ENCODE results near the gene LGI2. TPM values are rescaled to one million over a fixed set of nuclear protein-coding genes. Genes with fewer than 3 reads are reported as not detected.

Gene LGI2
- total RNA-seq, 1 experiment from 2014 or later, result 1.4 TPM

- no peak overlapping the region for H4K91ac ChIP-seq (ENCODE audit: insufficient read length, low read depth, low read length)
- H2AFZ ChIP-seq (ENCODE audit: low read length), result no peak overlapping the region
- H4K20me1 ChIP-seq (ENCODE audit: control insufficient read depth, insufficient read depth, insufficient read length), result no peaks in the 10 kb centered on the region
- no peak overlapping the region for H2BK12ac ChIP-seq (ENCODE audit: insufficient read length, low read depth, low read length)
- no peak overlapping the region for H2BK120ac ChIP-seq (ENCODE audit: low read depth, low read length, poor library complexity, severe bottlenecking)
- no CpG with 5 or more reads among the region's 3 CpGs for WGBS (ENCODE audit: extremely low coverage, insufficient read length, low lambda C conversion rate)
- no peaks in the 10 kb centered on the region for H3K79me2 ChIP-seq (ENCODE audit: insufficient read depth, low read length)
- no peak overlapping the region for H4K8ac ChIP-seq (replicated peaks; ENCODE audit: insufficient read length, low read depth, low read length)
- H3T11ph ChIP-seq (ENCODE audit: low read length), result no peak overlapping the region
- no peak overlapping the region for H3K27ac ChIP-seq (ENCODE audit: insufficient read length, low read depth, low read length)
- H3K9me3 Mint-ChIP-seq, result no peaks in the 10 kb centered on the region; a peak in 1 of 5 replicates
- H3K9ac ChIP-seq (ENCODE audit: extremely low read depth, insufficient read length, low read length), result no peak overlapping the region
- H3K27me3 ChIP-seq (ENCODE audit: insufficient read depth, low read length), result no peaks in the 10 kb centered on the region
- no peaks in the 10 kb centered on the region for H3K23me2 ChIP-seq (ENCODE audit: insufficient read length, low read depth, low read length, poor library complexity, severe bottlenecking)
- H3K14ac ChIP-seq (ENCODE audit: insufficient read depth, low read length), result no peak overlapping the region
- no peak overlapping the region; a peak in 1 of 7 replicates for H3K27ac Mint-ChIP-seq
- H2BK5ac ChIP-seq (ENCODE audit: insufficient read length, low read length), result no peak overlapping the region
- no peak overlapping the region for H2BK15ac ChIP-seq (ENCODE audit: low read depth, low read length)
- no peak overlapping the region for H3K4me3 Mint-ChIP-seq
- no peak overlapping the region for H3K4me2 ChIP-seq (ENCODE audit: insufficient read depth, insufficient read length, low read length)
- peaks cover 4% of the 10 kb centered on the region for H3K27me3 Mint-ChIP-seq (ENCODE audit: low read depth)
- peaks cover 6 to 8% of the 10 kb centered on the region in 2 experiments for H3K4me1 Mint-ChIP-seq
- TF ChIP-seq CTCF (conservative IDR thresholded peaks at IDR 0.05), result no peak
- H3K23ac ChIP-seq (ENCODE audit: insufficient read length, low read depth, low read length), result no peak overlapping the region
- H3K56ac ChIP-seq (ENCODE audit: insufficient read length, low read depth, low read length), result no peak overlapping the region
- no peak overlapping the region for H4K5ac ChIP-seq (ENCODE audit: insufficient read length, low read depth, low read length)
- no peak overlapping the region for H2AK5ac ChIP-seq (ENCODE audit: insufficient read length, low read length)
- H3K18ac ChIP-seq (ENCODE audit: insufficient read length, low read depth, low read length), result no peak overlapping the region
- H3K4me1 ChIP-seq (ENCODE audit: insufficient read depth, low read length), result no peaks in the 10 kb centered on the region
- H3K79me1 ChIP-seq (ENCODE audit: insufficient read depth, low read depth, low read length, poor library complexity, severe bottlenecking), result no peaks in the 10 kb centered on the region
- peak; percentile 12 for DNase-seq
- H3K36me3 Mint-ChIP-seq (ENCODE audit: insufficient read depth in 1 of 3, low read depth in 3 of 3), result no peaks in the 10 kb centered on the region; a peak in 1 of 7 replicates
- H3K9me3 ChIP-seq (ENCODE audit: control insufficient read depth, low read depth, low read length), result no peaks in the 10 kb centered on the region
- H3K4ac ChIP-seq (ENCODE audit: low read depth, low read length), result no peak overlapping the region
- H2BK20ac ChIP-seq (ENCODE audit: low read depth, low read length, poor library complexity, severe bottlenecking), result no peak overlapping the region
Observed at GRCh38 chr4:24973404-24973746, 57.4 kb downstream of the LGI2 start.
